H1 (cell line): Measurements from ENCODE around the gene TPP2. TPM values are rescaled to one million over a fixed set of nuclear protein-coding genes. Genes with fewer than 3 reads are reported as not detected.

ENCODE experiments used
- ATF2 ChIP-seq: IDR thresholded peaks from 2 replicates; pipeline ENCODE4 v1.6.1; 2012; ENCODE audit warnings: low read length, inconsistent platforms
- FOSL1 ChIP-seq: IDR thresholded peaks from 2 replicates; pipeline ENCODE4 v1.6.1; 2011; ENCODE audit warnings: mild to moderate bottlenecking, low read depth, low read length, moderate library complexity; ENCODE audit not compliant: insufficient read depth
- GTF2F1 ChIP-seq: IDR thresholded peaks from 2 replicates; pipeline ENCODE4 v1.6.1; 2012; ENCODE audit warnings: low read depth, low read length, improper control_type of control experiment, borderline replicate concordance
- KDM4A ChIP-seq: IDR thresholded peaks from one replicate; pipeline ENCODE4 v1.7.1; 2012; ENCODE audit warnings: low read depth, mild to moderate bottlenecking, moderate library complexity, low read length, inconsistent platforms; ENCODE audit not compliant: severe bottlenecking
- MAFK ChIP-seq: IDR thresholded peaks from 2 replicates; pipeline ENCODE4 v1.6.1; 2012; ENCODE audit warnings: low read depth, mild to moderate bottlenecking, improper control_type of control experiment, low read length
- POLR2A ChIP-seq, 2 experiments: IDR thresholded peaks; 1 replicate in 1 of 2; 2 replicates in 1 of 2; pipeline ENCODE4 v1.6.1; 2011; ENCODE audit warnings: low read depth in 2 of 2, low read length in 2 of 2, mild to moderate bottlenecking in 2 of 2; ENCODE audit errors: control extremely low read depth in 1 of 2
- TAF1 ChIP-seq: IDR thresholded peaks from 2 replicates; pipeline ENCODE4 v1.6.1; 2011; ENCODE audit warnings: mild to moderate bottlenecking, low read depth, low read length
- polyA plus RNA-seq, 7 experiments: library from polyadenylated mRNA; depleted of rRNA in 3 of 7; stranded (reverse) in 5 of 7; unstranded in 2 of 7; fragments of >200 nt in 5 of 7; fragments of 200-250 nt in 2 of 7; gene quantifications; 1 replicate in 5 of 7; 2 replicates in 1 of 7; 4 replicates in 1 of 7; pipeline versions ENCODE4 v1.2.1 to v1.2.3, GENCODE V29; 2011 to 2013; ENCODE audit warnings: missing spikeins in 2 of 7, mixed read lengths in 2 of 7
- total RNA-seq: library from RNA; stranded (reverse); fragmentation: NEBNext Ultra II Directional; extraction: Animal tissue kit (Norgen Biotek cat#: 25700); gene quantifications from 2 replicates; pipeline ENCODE4 v1.2.1, GENCODE V29; 2021
- TF ChIP-seq, protein P1 (sequence below): fragments of 300-600 bp; sonication (generic); IDR thresholded peaks from 2 replicates; pipeline ENCODE4 v1.7.1; 2012; ENCODE audit warnings: low read length, moderate library complexity, mild to moderate bottlenecking, inconsistent platforms; ENCODE audit not compliant: insufficient replicate concordance

Gene TPP2
- total and polyA plus RNA-seq, 2 of the 8 experiments (the other 6 are each of a cell fraction or from before 2014, with no cell fraction given), result 15.9 to 85.7 TPM

DNA sequence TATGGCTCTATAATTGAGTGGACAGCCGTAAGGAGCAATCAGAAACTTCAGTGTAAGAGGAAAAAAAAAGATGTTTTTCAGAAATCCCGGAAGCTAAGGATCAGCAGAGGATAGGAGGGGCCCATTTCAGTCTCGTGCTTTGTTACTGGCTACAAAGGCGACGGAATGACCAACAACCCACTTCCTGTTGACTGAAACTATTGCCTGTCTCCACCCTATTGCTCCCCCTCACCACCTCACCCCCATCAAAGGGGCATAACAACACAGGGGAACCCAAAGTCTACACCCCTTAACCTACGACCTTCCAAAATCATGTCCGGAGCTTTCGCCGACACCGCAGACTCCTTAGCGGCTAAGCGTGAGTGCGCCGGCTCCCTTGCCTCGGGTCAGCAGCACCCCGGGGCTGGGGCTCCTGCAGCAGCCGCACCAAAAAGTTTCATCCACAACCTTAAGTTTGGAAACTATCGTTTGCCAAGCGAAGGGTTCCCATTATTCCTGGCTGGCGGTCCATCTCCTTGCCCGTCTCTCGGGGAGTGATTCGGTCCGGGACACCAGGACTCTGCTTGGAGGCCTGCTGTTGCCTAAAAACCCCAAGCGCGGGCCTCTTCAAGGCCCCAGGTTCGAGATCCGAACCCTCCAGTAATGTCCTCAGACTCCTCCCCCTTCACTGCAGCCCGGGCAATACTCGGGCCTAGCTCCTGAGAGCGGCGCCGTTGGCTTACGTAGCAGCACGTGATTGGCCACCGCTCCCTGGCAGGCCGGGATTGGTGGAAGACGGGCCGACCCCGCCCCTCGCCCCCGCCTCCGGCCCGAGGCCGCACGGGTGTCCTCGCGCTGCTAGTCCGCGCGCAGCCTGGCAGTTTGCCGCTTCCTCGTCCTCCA is at the start of gene TPP2 (continued):
- TF ChIP-seq, protein P1, sequence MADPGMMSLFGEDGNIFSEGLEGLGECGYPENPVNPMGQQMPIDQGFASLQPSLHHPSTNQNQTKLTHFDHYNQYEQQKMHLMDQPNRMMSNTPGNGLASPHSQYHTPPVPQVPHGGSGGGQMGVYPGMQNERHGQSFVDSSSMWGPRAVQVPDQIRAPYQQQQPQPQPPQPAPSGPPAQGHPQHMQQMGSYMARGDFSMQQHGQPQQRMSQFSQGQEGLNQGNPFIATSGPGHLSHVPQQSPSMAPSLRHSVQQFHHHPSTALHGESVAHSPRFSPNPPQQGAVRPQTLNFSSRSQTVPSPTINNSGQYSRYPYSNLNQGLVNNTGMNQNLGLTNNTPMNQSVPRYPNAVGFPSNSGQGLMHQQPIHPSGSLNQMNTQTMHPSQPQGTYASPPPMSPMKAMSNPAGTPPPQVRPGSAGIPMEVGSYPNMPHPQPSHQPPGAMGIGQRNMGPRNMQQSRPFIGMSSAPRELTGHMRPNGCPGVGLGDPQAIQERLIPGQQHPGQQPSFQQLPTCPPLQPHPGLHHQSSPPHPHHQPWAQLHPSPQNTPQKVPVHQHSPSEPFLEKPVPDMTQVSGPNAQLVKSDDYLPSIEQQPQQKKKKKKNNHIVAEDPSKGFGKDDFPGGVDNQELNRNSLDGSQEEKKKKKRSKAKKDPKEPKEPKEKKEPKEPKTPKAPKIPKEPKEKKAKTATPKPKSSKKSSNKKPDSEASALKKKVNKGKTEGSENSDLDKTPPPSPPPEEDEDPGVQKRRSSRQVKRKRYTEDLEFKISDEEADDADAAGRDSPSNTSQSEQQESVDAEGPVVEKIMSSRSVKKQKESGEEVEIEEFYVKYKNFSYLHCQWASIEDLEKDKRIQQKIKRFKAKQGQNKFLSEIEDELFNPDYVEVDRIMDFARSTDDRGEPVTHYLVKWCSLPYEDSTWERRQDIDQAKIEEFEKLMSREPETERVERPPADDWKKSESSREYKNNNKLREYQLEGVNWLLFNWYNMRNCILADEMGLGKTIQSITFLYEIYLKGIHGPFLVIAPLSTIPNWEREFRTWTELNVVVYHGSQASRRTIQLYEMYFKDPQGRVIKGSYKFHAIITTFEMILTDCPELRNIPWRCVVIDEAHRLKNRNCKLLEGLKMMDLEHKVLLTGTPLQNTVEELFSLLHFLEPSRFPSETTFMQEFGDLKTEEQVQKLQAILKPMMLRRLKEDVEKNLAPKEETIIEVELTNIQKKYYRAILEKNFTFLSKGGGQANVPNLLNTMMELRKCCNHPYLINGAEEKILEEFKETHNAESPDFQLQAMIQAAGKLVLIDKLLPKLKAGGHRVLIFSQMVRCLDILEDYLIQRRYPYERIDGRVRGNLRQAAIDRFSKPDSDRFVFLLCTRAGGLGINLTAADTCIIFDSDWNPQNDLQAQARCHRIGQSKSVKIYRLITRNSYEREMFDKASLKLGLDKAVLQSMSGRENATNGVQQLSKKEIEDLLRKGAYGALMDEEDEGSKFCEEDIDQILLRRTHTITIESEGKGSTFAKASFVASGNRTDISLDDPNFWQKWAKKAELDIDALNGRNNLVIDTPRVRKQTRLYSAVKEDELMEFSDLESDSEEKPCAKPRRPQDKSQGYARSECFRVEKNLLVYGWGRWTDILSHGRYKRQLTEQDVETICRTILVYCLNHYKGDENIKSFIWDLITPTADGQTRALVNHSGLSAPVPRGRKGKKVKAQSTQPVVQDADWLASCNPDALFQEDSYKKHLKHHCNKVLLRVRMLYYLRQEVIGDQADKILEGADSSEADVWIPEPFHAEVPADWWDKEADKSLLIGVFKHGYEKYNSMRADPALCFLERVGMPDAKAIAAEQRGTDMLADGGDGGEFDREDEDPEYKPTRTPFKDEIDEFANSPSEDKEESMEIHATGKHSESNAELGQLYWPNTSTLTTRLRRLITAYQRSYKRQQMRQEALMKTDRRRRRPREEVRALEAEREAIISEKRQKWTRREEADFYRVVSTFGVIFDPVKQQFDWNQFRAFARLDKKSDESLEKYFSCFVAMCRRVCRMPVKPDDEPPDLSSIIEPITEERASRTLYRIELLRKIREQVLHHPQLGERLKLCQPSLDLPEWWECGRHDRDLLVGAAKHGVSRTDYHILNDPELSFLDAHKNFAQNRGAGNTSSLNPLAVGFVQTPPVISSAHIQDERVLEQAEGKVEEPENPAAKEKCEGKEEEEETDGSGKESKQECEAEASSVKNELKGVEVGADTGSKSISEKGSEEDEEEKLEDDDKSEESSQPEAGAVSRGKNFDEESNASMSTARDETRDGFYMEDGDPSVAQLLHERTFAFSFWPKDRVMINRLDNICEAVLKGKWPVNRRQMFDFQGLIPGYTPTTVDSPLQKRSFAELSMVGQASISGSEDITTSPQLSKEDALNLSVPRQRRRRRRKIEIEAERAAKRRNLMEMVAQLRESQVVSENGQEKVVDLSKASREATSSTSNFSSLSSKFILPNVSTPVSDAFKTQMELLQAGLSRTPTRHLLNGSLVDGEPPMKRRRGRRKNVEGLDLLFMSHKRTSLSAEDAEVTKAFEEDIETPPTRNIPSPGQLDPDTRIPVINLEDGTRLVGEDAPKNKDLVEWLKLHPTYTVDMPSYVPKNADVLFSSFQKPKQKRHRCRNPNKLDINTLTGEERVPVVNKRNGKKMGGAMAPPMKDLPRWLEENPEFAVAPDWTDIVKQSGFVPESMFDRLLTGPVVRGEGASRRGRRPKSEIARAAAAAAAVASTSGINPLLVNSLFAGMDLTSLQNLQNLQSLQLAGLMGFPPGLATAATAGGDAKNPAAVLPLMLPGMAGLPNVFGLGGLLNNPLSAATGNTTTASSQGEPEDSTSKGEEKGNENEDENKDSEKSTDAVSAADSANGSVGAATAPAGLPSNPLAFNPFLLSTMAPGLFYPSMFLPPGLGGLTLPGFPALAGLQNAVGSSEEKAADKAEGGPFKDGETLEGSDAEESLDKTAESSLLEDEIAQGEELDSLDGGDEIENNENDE, result no peak
- TF ChIP-seq FOSL1 (no peak), TAF1 (peak; percentile 94), KDM4A (no peak), POLR2A (IDR thresholded peaks at IDR 0.05; ENCODE audit: control extremely low read depth in 1 of 2, low read depth in 2 of 2, low read length in 2 of 2) (peak; percentile 82 to 93), ATF2 (no peak), GTF2F1 (peak; percentile 68), MAFK (no peak)
